PFSK-1 (cell line): ENCODE measurements around the gene FGFR2.

Experiments
- FOXP2 ChIP-seq: optimal IDR thresholded peaks from 2 replicates; pipeline ENCODE3; 2011; ENCODE audit warnings: borderline replicate concordance, control low read depth, inconsistent platforms; ENCODE audit not compliant: insufficient read depth; ENCODE audit errors: extremely low read length, extremely low read depth
- POLR2AphosphoS5 ChIP-seq: IDR thresholded peaks from 2 replicates; pipeline ENCODE4 v1.6.1; 2012; ENCODE audit warnings: low read depth, mild to moderate bottlenecking, control low read depth, low read length, moderate library complexity
- SIN3A ChIP-seq: IDR thresholded peaks from 2 replicates; pipeline ENCODE4 v1.6.1; 2012; ENCODE audit warnings: mild to moderate bottlenecking, low read length, moderate library complexity, borderline replicate concordance; ENCODE audit not compliant: insufficient read depth
- TF ChIP-seq, protein P1 (sequence below), 2 experiments: IDR thresholded peaks; 2 replicates each; pipeline versions ENCODE4 v1.6.1 to v1.8.0; 2011 to 2012; ENCODE audit warnings: low read depth in 2 of 2, low read length in 2 of 2, control low read depth in 1 of 2, inconsistent platforms in 1 of 2, mild to moderate bottlenecking in 1 of 2, moderate library complexity in 1 of 2; ENCODE audit not compliant: insufficient read depth in 1 of 2

DNA sequence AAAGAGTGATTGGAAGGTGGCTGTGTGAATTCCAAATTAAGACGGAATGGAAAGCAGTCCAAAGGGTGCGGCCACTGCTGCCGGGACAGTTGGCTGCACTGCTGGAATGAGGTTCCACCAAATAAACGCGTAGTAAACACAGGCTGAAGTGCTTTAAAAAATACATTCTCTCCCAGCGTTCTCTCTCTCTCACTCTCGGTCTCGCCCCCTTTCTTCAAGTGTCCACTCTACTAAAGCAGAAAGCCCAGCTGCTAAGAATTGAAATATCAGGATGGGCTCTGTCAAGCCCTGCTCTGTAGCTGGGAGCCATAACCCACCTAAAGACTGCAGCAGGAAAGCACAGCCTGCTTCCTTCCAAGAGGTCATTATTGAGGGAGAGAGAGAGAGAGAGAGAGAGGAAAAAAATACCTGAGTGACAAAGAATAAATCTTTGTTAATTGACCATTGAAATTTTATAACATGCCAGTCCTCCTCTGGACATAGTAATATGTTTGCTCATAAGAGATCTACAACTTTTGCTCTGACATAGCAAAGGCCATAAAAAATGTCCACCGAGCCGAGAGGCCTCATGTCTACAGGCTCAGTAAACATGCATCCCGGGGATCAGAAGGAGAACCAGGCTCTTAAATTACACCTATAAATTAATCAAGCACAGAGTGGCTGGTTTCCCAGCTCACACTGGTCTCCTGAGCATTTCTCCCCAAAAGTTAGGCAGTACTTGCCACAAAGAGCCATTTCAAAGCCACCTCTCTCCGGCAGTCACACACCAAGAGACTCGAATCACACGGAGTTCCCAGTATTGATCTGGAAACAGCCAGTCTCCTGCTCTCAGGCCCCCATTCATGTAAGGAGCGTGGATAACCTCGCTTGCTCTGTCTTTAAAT lies 72.8 kb downstream of the FGFR2 start:
- TF ChIP-seq, protein P1, sequence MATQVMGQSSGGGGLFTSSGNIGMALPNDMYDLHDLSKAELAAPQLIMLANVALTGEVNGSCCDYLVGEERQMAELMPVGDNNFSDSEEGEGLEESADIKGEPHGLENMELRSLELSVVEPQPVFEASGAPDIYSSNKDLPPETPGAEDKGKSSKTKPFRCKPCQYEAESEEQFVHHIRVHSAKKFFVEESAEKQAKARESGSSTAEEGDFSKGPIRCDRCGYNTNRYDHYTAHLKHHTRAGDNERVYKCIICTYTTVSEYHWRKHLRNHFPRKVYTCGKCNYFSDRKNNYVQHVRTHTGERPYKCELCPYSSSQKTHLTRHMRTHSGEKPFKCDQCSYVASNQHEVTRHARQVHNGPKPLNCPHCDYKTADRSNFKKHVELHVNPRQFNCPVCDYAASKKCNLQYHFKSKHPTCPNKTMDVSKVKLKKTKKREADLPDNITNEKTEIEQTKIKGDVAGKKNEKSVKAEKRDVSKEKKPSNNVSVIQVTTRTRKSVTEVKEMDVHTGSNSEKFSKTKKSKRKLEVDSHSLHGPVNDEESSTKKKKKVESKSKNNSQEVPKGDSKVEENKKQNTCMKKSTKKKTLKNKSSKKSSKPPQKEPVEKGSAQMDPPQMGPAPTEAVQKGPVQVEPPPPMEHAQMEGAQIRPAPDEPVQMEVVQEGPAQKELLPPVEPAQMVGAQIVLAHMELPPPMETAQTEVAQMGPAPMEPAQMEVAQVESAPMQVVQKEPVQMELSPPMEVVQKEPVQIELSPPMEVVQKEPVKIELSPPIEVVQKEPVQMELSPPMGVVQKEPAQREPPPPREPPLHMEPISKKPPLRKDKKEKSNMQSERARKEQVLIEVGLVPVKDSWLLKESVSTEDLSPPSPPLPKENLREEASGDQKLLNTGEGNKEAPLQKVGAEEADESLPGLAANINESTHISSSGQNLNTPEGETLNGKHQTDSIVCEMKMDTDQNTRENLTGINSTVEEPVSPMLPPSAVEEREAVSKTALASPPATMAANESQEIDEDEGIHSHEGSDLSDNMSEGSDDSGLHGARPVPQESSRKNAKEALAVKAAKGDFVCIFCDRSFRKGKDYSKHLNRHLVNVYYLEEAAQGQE (IDR thresholded peaks at IDR 0.05; ENCODE audit: insufficient read depth in 1 of 2, low read depth in 2 of 2, low read length in 2 of 2) = no peak
- TF ChIP-seq POLR2AphosphoS5 = no peak
- TF ChIP-seq SIN3A = no peak
- TF ChIP-seq FOXP2 = no peak
